Measurements from ENCODE around the gene POU4F1. TPM values are rescaled to one million over a fixed set of nuclear protein-coding genes. Genes with fewer than 3 reads are reported as not detected.
A peak's percentile ranks its signal among the peaks of the same experiment; 100 is the strongest.

The POU4F1 gene
- total and polyA plus RNA-seq, 2 donors (not counting 3 experiments of a cell fraction or from before 2014, with no cell fraction given) = 0.30 to 1.1 TPM

DNA sequence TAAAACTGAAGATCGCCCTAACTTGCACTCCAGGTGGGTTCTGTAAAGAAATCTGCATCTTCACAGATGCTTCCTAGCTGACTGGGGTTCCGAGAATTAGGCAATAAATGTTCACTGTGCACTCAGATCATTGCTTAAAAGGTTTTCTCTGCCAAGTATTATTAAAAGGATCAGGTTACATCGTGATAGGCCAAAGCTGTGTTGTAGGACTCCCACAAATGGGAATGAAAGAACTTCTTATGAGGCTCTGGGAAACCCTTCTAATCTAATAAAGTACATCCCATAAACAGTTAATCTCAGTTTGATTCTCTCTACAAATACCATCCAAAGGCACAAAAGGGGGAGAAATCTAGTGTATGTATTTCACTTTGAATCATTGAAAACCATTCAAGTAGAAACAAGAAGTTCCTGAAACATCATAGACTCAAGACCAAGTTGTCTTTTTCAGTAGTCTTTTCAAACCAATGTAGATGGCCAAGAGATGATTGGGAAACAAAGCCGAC lies 7.1 kb upstream of the POU4F1 start:
- Histone ChIP-seq H3K79me2 (ENCODE audit: control insufficient read depth, insufficient read depth, low read length) (no peaks in the 10 kb centered on the region), H3K4me2 (ENCODE audit: insufficient read depth, low read length) (no peak overlapping the region), H3K9me3 (replicated peaks; ENCODE audit: control insufficient read depth, insufficient read depth, low read length) (no peaks in the 10 kb centered on the region), H3K4me1 (ENCODE audit: control insufficient read depth, extremely low read depth, insufficient read depth, low read length) (peaks cover 7% of the 10 kb centered on the region), H4K20me1 (replicated peaks; ENCODE audit: control insufficient read depth, extremely low read depth, insufficient read depth, low read length) (no peaks in the 10 kb centered on the region), H3K27ac (ENCODE audit: insufficient read depth, low read depth, low read length) (no peak overlapping the region), H3K27me3 (ENCODE audit: control insufficient read depth in 2 of 2, insufficient read depth in 2 of 2, low read length in 2 of 2) (peaks cover 19 to 42% of the 10 kb centered on the region in 2 experiments), H2AFZ (ENCODE audit: low read depth, low read length) (no peak overlapping the region), H3K9me1 (replicated peaks; ENCODE audit: control insufficient read depth, extremely low read depth, insufficient read depth, low read length) (no peaks in the 10 kb centered on the region), H3K4me3 (replicated peaks in 1 of 3; ENCODE audit: insufficient read depth in 1 of 3, low read depth in 1 of 3, low read length in 3 of 3) (no peak overlapping the region), H3K9ac (replicated peaks; ENCODE audit: extremely low read depth, insufficient read depth, low read length) (no peak overlapping the region), H3K36me3 (ENCODE audit: control insufficient read depth in 2 of 2, extremely low read depth in 1 of 2, insufficient read depth in 2 of 2, low read length in 2 of 2) (no peaks in the 10 kb centered on the region)
- BruUV-seq (replicated peaks) = no TSS peak
- dilution Hi-C loops (cut with MboI; ENCODE audit: extremely low pct_ligation_motif_present, low sequenced_read_pairs) = no loop called here
- FAIRE-seq = no peak
- DNase-seq (ENCODE audit: low read depth, low spot score) = no peak
- TF ChIP-seq POLR2A (IDR thresholded peaks at IDR 0.05; ENCODE audit: low read depth, low read length) (no peak), MYC (IDR thresholded peaks at IDR 0.05; ENCODE audit: low read depth, low read length) (no peak), FOS (IDR thresholded peaks at IDR 0.05; ENCODE audit: borderline replicate concordance, insufficient read depth, low read length) (no peak), JUN (IDR thresholded peaks at IDR 0.05; ENCODE audit: borderline replicate concordance, insufficient read depth, insufficient read length, low read depth) (no peak), EZH2 (IDR thresholded peaks at IDR 0.05; ENCODE audit: borderline replicate concordance, low read depth, low read length, severe bottlenecking) (no peak), GATA2 (IDR thresholded peaks at IDR 0.05; ENCODE audit: insufficient read depth, insufficient read length, low read depth, low read length) (no peak)
- intact Hi-C loops (cut with micrococcal nuclease) = no loop called here
- CTCF ChIA-PET = no interaction called here
- POLR2A ChIA-PET = no interaction called here

DNA sequence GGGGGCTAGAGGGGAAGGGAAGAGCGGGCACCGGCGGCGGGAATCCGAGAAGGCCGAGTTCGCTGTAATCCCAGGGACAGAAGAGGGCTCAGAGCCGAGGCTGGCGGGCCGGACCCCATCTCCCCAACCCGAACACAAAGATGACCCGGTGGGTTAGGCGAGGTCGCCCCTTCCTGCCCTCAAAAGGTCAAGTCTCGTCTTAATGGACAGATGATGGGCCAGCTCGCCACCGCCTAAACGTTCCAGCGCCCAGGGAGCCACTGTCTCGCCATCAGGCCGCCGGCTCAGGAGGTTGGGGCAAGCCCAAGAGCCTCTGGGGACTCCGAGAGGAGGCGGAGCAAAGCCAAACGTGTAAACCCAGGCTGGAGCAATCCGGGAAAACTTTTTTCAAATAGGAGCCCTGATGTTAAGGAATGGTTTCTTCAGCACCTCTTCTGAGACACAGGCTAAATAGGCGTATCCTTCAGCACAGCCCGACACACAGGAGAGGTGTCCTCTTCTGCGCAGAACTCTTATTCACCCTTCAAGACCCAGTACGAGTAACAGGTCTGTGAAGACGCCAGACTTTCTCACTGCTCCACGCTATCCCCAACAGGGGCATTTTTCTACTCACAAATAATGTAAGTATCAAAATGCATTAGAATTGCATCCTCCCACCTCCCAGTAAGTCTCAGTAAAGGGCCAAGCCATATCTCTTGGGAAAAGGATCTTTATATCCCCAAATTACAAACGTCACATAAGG lies 6.3 kb upstream of the POU4F1 start:
- DNase-seq (ENCODE audit: low read depth, low spot score) (peak; percentile 30), FAIRE-seq (peak; percentile 58)
- Histone ChIP-seq H3K4me3 (replicated peaks in 1 of 3; ENCODE audit: insufficient read depth in 1 of 3, low read depth in 1 of 3, low read length in 3 of 3) (peak overlapping the region; percentile 43 to 79 (median 64)), H3K27ac (ENCODE audit: insufficient read depth, low read depth, low read length) (no peak overlapping the region), H3K27me3 (ENCODE audit: control insufficient read depth in 2 of 2, insufficient read depth in 2 of 2, low read length in 2 of 2) (peaks cover 27 to 50% of the 10 kb centered on the region in 2 experiments), H2AFZ (ENCODE audit: low read depth, low read length) (peak overlapping the region; percentile 7), H3K9me1 (replicated peaks; ENCODE audit: control insufficient read depth, extremely low read depth, insufficient read depth, low read length) (no peaks in the 10 kb centered on the region), H3K4me2 (ENCODE audit: insufficient read depth, low read length) (peak overlapping the region; percentile 85), H3K4me1 (ENCODE audit: control insufficient read depth, extremely low read depth, insufficient read depth, low read length) (peaks cover 7% of the 10 kb centered on the region), H3K79me2 (ENCODE audit: control insufficient read depth, insufficient read depth, low read length) (no peaks in the 10 kb centered on the region), H3K36me3 (ENCODE audit: control insufficient read depth in 2 of 2, extremely low read depth in 1 of 2, insufficient read depth in 2 of 2, low read length in 2 of 2) (no peaks in the 10 kb centered on the region), H4K20me1 (replicated peaks; ENCODE audit: control insufficient read depth, extremely low read depth, insufficient read depth, low read length) (no peaks in the 10 kb centered on the region), H3K9ac (replicated peaks; ENCODE audit: extremely low read depth, insufficient read depth, low read length) (no peak overlapping the region), H3K9me3 (replicated peaks; ENCODE audit: control insufficient read depth, insufficient read depth, low read length) (no peaks in the 10 kb centered on the region)
- ChIA-PET POLR2A (no interaction called here), CTCF (interaction anchor here (1.1 to 1.3 kb wide), 2 partner anchors 45 to 369 kb away, joined by 3 to 4 read pairs; no protein-coding TSS in a partner anchor)
- TF ChIP-seq POLR2AphosphoS5 (IDR thresholded peaks at IDR 0.05; ENCODE audit: insufficient read depth, low read depth, low read length) = no peak
- no peak for TF ChIP-seq JUN (IDR thresholded peaks at IDR 0.05; ENCODE audit: borderline replicate concordance, insufficient read depth, insufficient read length, low read depth)
- no peak for TF ChIP-seq MYC (IDR thresholded peaks at IDR 0.05; ENCODE audit: low read depth, low read length)
- TF ChIP-seq FOS (IDR thresholded peaks at IDR 0.05; ENCODE audit: borderline replicate concordance, insufficient read depth, low read length) = no peak
- peak; percentile 35 for TF ChIP-seq EZH2 (IDR thresholded peaks at IDR 0.05; ENCODE audit: borderline replicate concordance, low read depth, low read length, severe bottlenecking)
- no TSS peak for BruUV-seq (replicated peaks)
- dilution Hi-C loops (cut with MboI; ENCODE audit: extremely low pct_ligation_motif_present, low sequenced_read_pairs) = no loop called here
- intact Hi-C loops (cut with micrococcal nuclease) = loop anchor here (2.0 to 5.0 kb wide), 2 partner anchors 49 to 783 kb away; partner anchors contain the start of gene OBI1
